ENCODE results near the gene CGB1. TPM values are rescaled to one million over a fixed set of nuclear protein-coding genes. Genes with fewer than 3 reads are reported as not detected.

CGB1 gene
- total and polyA plus RNA-seq, 10 of the 15 experiments (the other 5 are each of a cell fraction or from before 2014, with no cell fraction given), result not detected

GRCh38 chr19:48993175-48994034, 43.3 kb downstream of the CGB1 start, which contains the start of the genes GYS1 and RUVBL2 (continued):
- TF ChIP-seq TARDBP (IDR thresholded peaks at IDR 0.05; ENCODE audit: borderline replicate concordance), result 0 out of 2 replicates have a peak, but pooled peaks have one; percentile 19
- TF ChIP-seq WRNIP1 (IDR thresholded peaks at IDR 0.05; ENCODE audit: borderline replicate concordance, low read depth, low read length), result 0 out of 2 replicates have a peak, but pooled peaks have one; percentile 26
- no peak; the same call in 1 of the 2 replicates for TF ChIP-seq SREBF1 (IDR thresholded peaks at IDR 0.05; ENCODE audit: low read length)
- no peak for TF ChIP-seq BCL3 (IDR thresholded peaks at IDR 0.05; ENCODE audit: borderline replicate concordance, insufficient read depth, low read depth, low read length, poor library complexity, severe bottlenecking)
- TF ChIP-seq KDM1A (IDR thresholded peaks at IDR 0.05; ENCODE audit: borderline replicate concordance), result no peak
- no peak for TF ChIP-seq SKIL (IDR thresholded peaks at IDR 0.05; ENCODE audit: low read depth, poor library complexity, severe bottlenecking)
- TF ChIP-seq IKZF1 (conservative IDR thresholded peaks at IDR 0.05), result peak; percentile 95
- peak; percentile 96 for TF ChIP-seq PBX3 (IDR thresholded peaks at IDR 0.05; ENCODE audit: insufficient replicate concordance, low read depth, low read length)
- no peak for TF ChIP-seq BCL11A (IDR thresholded peaks at IDR 0.05; ENCODE audit: low read depth, low read length)
- no peak for TF ChIP-seq ATF3 (IDR thresholded peaks at IDR 0.05; ENCODE audit: borderline replicate concordance, extremely low read depth, low read depth, low read length)
- TF ChIP-seq BCLAF1 (IDR thresholded peaks at IDR 0.05), result no peak
- TF ChIP-seq BHLHE40 (IDR thresholded peaks at IDR 0.05; ENCODE audit: borderline replicate concordance in 1 of 2, low read depth in 2 of 2, low read length in 1 of 2), result peak in 1 of 2 experiments; percentile 53; a peak in 2 of 4 replicates
- no peak for TF ChIP-seq ZZZ3 (IDR thresholded peaks at IDR 0.05; ENCODE audit: control insufficient read depth, insufficient read length, low read depth)
- 0 out of 2 replicates have a peak, but pooled peaks have one; percentile 31 for TF ChIP-seq NKRF (conservative IDR thresholded peaks at IDR 0.05)
- TF ChIP-seq MXI1 (IDR thresholded peaks at IDR 0.05; ENCODE audit: low read depth, low read length), result peak; percentile 96
- TF ChIP-seq ZNF622 (IDR thresholded peaks at IDR 0.05), result no peak
- no peak for TF ChIP-seq RBBP5 (conservative IDR thresholded peaks at IDR 0.05)
